ENCODE measurements around the gene KIF5C.

GRCh38 chr2:149039213-149039724 is 164.2 kb downstream of the KIF5C start:
- TF ChIP-seq EZH2 (IDR thresholded peaks at IDR 0.05; ENCODE audit: borderline replicate concordance, low read depth, low read length, severe bottlenecking) (no peak), CTCF (IDR thresholded peaks at IDR 0.05; ENCODE audit: borderline replicate concordance, extremely low read depth, low read length, poor library complexity, severe bottlenecking) (no peak)
